GM19240 (cell line): Measurements from ENCODE around the gene CDON.
A peak's percentile ranks its signal among the peaks of the same experiment; 100 is the strongest.

Source experiments
- DNase-seq: peaks from one replicate; pipeline ENCODE4 v3.0.0; 2011; ENCODE audit warnings: low spot score; ENCODE audit not compliant: insufficient read length

The CDON gene

GRCh38 chr11:125944350-125945010 is 118.2 kb downstream of the CDON start:
- DNase-seq, result no peak

- DNase-seq, result no peak
Measured at GRCh38 chr11:125943661-125944349, 118.9 kb downstream of the CDON start.

GRCh38 chr11:125942771-125943428 is 119.8 kb downstream of the CDON start:
- no peak for DNase-seq

- DNase-seq, result peak; percentile 33
Measured at GRCh38 chr11:125941619-125942611, 120.8 kb downstream of the CDON start.

GRCh38 chr11:125941267-125941618 is 121.4 kb downstream of the CDON start:
- DNase-seq, result no peak

GRCh38 chr11:125940145-125940544 is 122.5 kb downstream of the CDON start:
- DNase-seq, result no peak

GRCh38 chr11:125939081-125939521 is 123.6 kb downstream of the CDON start:
- DNase-seq, result no peak

- no peak for DNase-seq
Measured at GRCh38 chr11:125938418-125938817, 124.2 kb downstream of the CDON start.

GRCh38 chr11:125935618-125936199 is 127.0 kb downstream of the CDON start:
- no peak for DNase-seq

GRCh38 chr11:125935056-125935455 is 127.6 kb downstream of the CDON start:
- no peak for DNase-seq

- no peak for DNase-seq
Measured at GRCh38 chr11:125934473-125934872, 128.2 kb downstream of the CDON start.

- no peak for DNase-seq
Measured at GRCh38 chr11:125933030-125933813, 129.4 kb downstream of the CDON start.

GRCh38 chr11:125932301-125932700 is 130.4 kb downstream of the CDON start:
- DNase-seq, result no peak

- DNase-seq, result no peak
Measured at GRCh38 chr11:125931668-125932067, 131.0 kb downstream of the CDON start.

GRCh38 chr11:125931116-125931515 is 131.6 kb downstream of the CDON start:
- no peak for DNase-seq

GRCh38 chr11:125930076-125930450 is 132.6 kb downstream of the CDON start:
- no peak for DNase-seq

GRCh38 chr11:125929445-125930075 is 133.1 kb downstream of the CDON start:
- DNase-seq, result no peak

- no peak for DNase-seq
Measured at GRCh38 chr11:125926682-125927081, 136.0 kb downstream of the CDON start.

GRCh38 chr11:125925804-125926203 is 136.9 kb downstream of the CDON start:
- DNase-seq, result no peak

- DNase-seq, result no peak
Measured at GRCh38 chr11:125925247-125925740, 137.4 kb downstream of the CDON start.
